SK-N-DZ (cell line): ENCODE data around the gene C3.
"Not testable (repeated sequence)": the region's sequence is repeated elsewhere in the genome, so short reads cannot be mapped to it uniquely, and the experiment has no call there.

ENCODE experiments used
- DNase-seq: peaks from one replicate; pipeline ENCODE4 v3.0.0-alpha.2; 2015; ENCODE audit warnings: low spot score

The C3 gene

DNA sequence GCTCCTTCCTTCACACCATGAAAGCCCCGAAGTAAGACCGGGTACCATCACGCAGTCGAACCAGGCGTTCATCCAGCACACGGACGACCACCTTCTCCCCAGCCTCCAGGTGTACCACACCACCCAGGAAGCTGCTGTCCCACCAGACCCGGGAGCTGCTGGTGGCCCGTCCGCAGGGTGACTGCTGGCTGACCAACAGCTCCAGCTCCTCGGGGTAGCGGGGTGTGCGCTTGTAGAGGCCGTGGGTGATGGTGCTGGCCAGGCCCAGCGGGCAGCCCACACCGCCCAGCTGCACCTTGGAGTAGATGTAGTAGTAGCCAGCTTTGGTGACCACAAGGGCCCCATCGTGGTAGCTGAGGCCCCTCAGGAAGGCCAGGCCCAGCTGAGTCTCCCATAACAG lies 55.5 kb downstream of the C3 start:
- DNase-seq = no peak

DNA sequence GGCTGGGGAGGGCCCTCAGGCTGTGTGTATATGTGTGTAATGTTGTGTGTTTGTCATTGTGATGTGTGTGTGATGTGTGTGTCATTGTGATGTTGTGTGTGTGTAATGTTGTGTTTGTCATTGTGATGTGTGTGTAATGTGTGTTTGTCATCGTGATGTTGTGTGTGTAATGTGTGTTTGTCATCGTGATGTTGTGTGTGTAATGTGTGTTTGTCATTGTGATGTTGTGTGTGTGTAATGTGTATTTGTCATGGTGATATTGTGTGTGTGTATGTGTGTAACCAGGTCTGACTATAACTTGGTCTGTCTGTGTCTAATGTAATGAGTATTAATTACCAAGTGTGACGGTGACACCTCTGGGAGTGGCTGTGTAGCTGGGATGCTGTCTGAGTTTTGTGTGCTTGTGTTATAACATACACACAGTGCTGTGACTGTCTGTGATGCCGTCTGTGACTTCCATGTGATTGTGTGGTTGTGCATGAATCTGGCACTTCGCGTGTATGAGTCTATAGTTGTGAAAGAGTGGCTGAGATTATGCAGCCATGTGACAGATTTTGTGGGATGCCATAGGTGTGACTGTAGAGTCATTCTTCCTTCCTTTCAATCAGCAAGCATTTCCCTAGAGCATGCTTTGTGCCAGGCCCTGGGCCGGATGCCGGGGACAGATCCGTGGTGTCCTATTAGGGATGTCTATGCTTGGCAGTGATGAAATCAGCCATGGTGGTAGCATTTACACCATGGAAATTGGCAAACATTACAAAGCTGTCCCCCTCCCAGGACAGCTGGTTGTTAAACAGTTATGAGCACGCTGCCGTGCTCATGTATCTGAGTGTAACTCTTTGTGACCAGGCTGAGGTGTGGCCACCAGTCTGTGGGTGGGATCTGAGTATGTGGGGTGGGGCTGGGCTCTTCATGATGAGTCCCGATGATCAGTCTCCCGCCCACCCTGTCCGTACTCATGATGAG lies 56.9 kb downstream of the C3 start:
- DNase-seq = no peak

DNA sequence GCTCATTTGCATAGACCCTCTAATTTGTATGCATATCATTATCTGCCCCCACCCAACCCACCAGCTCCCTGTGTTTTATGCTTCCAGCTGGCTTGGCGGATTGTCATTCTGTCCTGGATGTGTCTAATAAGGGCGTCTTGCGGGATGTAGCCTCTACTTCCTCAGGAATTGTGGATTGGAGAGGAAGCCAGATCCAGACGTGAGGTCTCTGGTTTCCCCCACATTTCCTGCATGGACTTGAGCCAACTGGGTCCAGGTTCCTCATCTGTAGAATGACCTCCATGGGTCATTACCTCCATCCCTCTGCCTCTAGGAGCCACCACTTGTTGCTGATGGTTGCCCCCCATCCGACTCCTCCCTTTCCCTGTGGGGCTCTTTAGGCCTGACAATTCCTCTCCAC lies 57.7 kb downstream of the C3 start:
- no peak for DNase-seq

DNA sequence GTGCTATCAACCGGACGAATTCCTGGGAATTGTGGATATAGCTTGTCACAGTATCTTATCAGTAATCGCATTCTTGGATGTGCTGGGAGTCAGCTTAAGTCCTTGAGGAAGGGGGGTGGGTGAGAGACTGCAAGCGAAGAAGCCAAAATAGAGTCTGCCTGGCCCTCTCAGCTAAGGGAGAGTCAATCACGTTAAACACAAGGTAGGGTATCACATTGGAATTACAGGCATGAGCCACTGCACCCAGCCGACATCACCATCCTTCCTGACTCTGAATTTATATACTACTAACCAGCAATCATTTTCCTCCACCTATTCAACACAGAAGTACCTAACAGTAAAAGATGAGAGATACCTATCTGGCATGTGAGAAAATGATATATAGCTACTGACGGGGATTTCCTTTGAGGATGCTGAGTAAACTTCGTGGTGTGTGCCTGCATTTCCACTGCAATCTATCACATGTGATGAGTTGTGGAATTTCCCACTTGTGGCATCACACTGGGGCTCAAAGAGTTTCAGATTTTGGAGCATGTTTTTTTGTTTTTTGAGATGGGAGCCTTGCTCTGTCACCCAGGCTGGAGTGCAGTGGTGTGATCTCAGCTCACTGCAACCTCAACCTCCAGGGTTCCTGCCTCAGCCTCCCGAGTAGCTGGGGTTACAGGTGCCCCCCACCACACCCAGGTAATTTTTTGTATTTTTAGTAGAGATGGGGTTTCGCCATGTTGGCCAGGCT lies 58.8 kb downstream of the C3 start:
- DNase-seq = not testable (repeated sequence)

DNA sequence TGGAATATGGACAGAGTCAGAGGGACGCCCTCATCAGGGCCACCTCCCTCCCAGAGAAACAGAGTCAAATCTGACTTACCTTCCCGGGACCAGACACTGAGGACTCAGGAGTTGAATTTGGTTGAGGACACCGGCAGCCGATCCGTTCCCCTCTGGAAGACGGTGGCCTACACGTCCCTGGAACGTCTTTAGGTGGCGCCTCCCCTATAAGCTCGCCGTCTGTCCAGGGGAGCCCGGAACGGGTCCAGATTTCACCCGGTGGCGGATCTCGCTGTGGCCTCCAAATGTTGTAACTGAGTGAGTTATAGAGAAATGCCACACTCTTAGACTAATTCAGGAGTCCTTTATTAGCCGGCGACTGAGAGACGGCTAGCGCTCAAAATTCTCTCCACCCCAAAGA lies 59.5 kb downstream of the C3 start:
- DNase-seq = no peak

DNA sequence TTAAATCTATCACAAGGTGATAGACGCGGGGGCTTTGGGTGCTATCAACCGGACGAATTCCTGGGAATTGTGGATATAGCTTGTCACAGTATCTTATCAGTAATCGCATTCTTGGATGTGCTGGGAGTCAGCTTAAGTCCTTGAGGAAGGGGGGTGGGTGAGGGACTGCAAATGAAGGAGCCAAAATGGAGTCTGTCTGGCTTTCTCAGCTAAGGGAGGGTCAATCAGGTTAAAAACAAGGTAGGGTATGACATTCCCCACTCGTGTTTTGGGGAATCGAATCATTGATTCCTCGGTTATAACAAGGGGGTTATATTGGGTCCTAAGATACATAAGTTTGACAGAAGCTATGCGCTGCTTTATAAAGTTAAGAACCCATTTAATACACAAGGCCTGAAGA lies 64.1 kb downstream of the C3 start:
- not testable (repeated sequence) for DNase-seq

DNA sequence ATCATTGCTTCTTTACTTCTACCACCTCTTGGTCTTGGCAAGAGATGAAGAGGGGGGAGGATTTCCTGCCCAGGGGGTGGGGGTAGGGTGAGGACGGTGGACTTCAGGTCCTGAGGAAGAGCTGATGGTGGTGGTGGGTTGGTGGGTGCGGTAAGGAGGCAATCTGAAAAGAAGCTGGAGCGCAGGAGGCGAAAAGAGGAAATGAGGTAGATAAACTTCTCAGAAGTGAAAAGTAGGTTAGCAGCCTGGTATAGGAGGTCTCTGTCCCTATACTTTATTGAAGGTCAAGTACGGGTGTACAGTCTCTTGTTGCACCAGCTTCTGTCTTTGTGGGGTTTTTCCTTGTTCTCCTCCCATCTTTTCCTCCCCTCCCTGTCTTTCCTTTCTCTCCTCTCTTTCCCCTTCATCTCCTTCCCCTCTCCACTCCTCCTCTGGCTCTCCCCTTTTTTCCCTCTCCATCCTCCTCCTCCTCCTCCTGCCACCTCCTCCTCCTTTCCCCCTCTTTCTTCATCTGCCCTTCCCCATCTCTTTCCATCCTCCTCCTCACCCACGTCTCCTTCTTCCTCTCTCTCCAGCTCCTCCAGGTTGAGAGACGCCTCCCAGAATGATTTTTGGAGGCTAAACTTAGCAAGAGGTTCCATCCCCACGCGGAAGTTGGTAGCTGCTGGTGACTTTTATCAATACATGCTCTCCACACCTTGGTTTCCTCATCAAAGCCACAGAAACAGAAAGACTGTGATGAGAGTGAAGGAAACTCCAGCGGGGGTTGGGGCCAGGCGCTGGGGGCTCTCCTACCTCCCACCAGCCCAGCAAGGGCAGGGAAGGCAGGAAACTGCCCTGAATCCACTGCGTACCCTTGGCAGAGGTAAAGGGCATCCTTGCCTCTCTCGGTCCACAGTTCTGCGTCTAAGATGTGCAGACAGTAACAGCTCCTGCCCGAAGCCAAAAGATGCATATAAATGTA lies 65.8 kb downstream of the C3 start:
- no peak for DNase-seq

DNA sequence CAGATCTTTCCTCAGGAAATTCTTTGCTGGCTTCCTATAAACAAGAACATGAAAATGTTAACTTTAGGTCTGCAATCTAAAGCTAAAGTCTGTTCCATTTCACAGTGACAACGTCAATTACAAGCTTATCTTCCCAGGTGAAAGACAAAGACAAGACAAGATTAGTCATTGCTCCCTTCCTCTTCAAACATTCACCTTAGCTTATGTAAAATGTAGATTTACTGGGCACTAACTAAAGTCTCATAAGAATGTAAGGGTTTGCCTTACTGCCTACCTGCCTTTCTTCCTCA lies 67.7 kb downstream of the C3 start:
- no peak for DNase-seq

DNA sequence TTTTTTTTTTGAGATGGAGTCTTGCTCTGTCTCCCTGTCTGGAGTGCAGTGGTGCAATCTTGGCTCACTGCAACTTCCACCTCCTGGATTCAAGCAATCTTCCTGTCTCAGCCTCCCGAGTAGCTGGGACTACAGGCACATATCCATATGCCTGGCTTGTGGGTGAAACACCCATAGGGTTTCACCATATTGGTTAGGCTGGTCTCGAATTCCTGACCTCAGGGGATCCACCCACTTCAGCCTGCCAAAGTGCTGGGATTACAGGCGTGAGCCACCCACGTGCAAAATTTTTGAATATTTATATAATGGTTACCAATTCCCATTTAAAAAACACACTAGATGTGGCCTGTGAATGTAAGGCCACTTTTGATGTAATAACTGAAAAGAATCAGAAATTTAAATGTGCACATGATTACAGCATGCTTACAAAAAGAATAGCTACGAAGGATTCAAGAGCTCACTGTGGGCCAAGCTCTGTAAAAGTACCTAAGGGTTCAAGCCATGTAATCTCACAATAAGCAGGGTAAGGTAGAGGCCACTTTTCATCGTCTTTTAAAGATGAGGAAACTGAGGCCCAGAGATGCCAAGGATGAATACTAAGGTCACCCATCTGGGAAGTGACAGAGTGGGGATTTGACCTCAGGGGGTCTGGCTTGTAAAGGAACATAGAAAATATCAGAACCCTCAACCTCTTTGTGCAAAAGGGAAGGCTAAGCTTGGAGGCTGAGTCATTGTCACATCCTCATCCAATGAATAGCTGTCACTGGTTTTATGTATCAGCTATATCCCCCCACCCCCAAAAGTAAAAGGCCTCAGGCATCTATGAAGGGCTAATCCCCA lies 68.3 kb downstream of the C3 start:
- DNase-seq = no peak

DNA sequence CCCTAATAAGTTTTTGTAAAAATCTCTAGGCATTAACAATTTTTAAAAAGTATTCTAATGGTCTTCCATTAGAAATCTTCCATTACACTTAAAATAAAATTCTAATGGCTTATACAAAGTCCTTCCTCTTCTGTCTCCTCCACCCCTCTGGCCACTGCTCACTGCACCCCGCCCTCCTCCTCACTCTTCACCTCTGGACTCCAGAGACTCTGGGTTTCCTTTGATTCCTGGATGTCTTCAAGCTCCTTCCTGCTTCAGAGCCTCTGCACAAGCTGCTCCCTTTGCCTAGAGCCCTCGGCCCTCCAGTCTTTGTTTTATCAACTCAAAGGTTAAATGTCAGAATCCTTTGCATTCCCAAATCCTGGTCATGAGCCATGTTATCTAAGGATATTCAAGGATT lies 71.3 kb downstream of the C3 start:
- no peak for DNase-seq

DNA sequence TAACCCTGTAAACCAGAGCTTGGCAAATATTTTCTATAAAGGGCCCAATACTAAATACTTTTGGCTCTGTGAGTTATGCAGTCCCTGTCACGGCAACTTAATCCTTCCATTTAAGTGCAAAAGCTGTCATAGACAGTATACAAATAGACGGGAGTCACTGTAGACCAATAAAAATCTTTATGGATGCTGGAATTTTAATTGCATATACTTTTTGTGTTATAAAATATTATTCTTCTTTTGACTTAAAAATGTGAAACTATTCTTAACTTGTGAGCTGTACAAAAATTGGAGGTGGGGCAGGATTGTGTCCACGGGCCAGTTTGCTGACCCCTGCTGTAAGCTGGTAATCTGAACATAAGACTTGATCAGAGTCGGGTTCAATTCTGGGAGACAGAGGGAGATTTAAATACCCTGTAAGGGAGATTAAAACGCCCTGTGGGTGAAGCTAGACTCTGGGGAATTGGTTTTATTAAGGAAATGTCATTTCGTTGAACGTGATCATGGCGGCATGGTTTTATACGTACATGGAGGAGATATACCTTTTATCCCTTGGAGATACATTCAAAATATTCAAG lies 72.2 kb downstream of the C3 start:
- no peak for DNase-seq

DNA sequence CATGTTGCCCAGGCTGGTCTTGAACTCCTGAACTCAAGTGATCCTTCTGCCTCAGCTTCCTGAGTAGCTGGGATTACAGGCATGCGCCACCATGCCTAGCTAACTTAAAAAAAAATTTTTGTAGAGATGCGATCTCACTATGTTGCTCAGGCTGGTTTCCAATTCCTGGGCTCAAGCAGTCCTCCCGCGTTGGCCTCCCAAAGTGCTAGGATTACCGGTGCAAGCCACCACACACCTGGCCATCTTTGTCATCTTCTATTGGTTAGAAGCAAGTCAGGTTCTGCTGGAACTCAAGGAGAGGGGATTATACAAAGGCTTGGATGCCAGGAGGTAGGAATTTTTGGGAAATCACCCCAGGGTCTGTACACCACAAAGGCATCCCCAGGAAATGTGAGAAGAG lies 75.7 kb downstream of the C3 start:
- DNase-seq = no peak

DNA sequence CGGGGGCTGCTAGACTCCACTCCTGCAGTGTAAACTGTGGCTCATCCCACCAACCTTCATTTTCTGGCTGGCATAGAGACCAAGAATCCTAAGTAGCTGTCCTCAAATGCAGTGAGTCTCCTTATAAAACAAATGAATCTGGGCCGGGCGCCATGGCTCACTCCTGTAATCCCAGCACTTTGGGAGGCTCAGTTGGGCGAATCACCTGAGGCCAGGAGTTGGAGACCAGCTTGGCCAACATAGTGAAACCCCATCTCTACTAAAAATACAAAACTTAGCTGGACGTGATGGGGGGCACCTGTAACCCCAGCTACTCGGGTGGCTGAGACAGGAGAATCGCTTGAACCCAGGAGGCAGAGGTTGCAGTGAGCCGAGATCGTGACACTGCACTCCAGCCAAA lies 80.1 kb downstream of the C3 start:
- DNase-seq = not testable (repeated sequence)

DNA sequence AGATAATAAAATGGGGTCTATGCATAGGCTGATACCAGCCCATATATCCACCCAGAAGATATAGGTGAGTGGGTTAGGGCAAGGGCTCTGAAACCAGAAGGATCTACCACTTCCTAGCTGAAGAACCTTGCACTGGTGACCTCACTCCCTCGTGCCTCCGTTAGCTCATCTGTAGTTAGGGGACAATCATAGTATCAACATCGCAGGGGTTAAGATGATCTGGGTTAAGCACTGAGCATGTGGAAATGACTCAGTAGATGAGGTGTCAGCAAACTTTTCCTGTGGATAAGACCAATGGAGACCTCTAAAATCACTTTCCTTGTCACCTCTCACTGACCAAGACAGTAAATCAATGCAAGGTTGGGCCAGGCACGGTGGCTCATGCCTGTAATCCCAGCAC lies 81.0 kb downstream of the C3 start:
- no peak for DNase-seq

DNA sequence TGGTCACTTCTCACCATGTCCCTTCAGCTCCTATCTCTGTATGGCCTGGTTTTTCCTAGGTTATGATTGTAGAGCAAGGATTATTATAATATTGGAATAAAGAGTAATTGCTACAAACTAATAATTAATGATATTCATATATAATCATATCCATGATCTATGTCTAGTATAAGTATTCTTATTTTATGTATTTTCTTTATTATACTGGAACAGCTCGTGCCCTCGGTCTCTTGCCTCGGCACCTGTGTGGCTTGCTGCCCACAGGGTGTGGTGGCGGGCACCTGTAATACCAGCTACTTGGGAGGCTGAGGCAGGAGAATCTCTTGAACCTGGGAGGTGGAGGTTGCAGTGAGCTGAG lies 87.0 kb downstream of the C3 start:
- not testable (repeated sequence) for DNase-seq

DNA sequence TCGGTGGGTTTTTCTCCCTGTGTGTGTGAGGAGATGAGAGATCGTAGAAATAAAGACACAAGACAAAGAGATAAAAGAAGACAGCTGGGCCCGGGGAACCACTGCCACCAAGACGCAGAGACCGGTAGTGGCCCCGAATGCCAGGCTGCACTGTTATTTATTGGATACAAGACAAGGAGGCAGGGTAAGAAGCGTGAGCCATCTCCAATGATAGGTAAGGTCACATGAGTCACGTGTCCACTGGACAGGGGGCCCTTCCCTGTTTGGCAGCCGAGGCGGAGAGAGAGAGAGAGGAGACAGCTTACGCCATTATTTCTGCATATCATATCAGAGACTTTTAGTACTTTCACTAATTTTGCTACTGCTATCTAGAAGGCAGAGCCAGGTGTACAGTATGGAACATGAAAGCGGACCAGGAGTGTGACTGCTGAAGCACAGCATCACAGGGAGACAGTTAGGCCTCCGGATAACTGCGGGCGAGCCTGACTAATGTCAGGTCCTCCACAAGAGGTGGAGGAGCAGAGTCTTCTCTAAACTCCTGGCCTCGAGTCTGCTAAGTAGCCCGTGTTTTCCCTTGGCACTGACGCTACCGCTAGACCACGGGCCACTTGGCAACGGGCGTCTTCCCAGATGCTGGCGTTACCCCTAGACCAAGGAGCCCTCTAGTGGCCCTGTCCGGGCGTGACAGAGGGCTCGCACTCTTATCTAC lies 87.5 kb downstream of the C3 start:
- DNase-seq = peak; percentile 27

DNA sequence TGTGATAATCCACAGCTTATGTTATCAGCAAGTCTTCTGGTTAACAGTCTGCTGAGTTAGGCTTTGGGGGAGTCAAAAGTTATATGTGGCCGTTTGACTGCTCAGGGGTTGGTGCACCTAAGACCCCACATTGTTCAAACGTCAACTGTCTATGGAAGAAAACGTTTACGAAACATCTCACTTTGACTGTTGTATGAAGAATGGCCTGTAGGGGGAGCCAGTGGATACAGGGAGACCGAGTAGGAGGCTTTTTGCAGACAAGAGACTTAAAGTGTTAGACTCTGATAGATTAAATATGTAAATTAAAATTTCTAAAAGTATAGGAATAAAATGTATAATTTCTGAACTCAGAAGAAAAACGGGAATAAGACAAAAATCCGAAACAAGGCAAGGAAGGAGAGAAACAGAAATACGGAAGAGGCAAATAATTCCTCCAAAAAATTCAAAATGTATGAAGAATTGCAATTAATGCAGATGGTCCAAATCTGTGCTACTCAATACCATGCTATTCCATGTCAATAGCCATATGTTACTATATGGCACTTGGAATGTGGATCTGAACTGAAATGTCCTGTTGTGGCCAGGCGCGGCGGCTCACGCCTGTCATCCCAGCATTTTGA lies 88.3 kb downstream of the C3 start:
- DNase-seq = peak; percentile 41
